Fibroblast of pulmonary artery (primary cell): ENCODE measurements around the gene VIPR1.

Experiments used
- DNase-seq: peaks from one replicate; pipeline ENCODE4 v3.0.0-alpha.2; 2010; ENCODE audit warnings: low read depth
- H3K4me3 ChIP-seq: replicated peaks from 2 replicates; pipeline ENCODE4 v1.5.1; 2011; ENCODE audit warnings: low read depth, mild to moderate bottlenecking, control low read depth, low read length, moderate library complexity
- CTCF ChIP-seq: IDR thresholded peaks from 2 replicates; pipeline ENCODE4 v1.5.1; 2011; ENCODE audit warnings: mild to moderate bottlenecking, control low read depth, low read length, inconsistent platforms; ENCODE audit errors: missing control alignments

VIPR1 gene

GRCh38 chr3:42515391-42515916 is 13.0 kb downstream of the VIPR1 start:
- no peak for TF ChIP-seq CTCF
- DNase-seq, result no peak
- H3K4me3 ChIP-seq, result no peak overlapping the region

GRCh38 chr3:42515976-42516375 is 13.5 kb downstream of the VIPR1 start:
- no peak for TF ChIP-seq CTCF
- H3K4me3 ChIP-seq, result no peak overlapping the region
- no peak for DNase-seq

- H3K4me3 ChIP-seq, result no peak overlapping the region
- DNase-seq, result no peak
- no peak for TF ChIP-seq CTCF
These were observed 14.0 kb downstream of the VIPR1 start for GRCh38 chr3:42516443-42516842.

- no peak for DNase-seq
- H3K4me3 ChIP-seq, result no peak overlapping the region
- no peak for TF ChIP-seq CTCF
These were observed 14.7 kb downstream of the VIPR1 start for GRCh38 chr3:42517117-42517516.

- no peak for DNase-seq
- no peak overlapping the region for H3K4me3 ChIP-seq
- peak; percentile 24 for TF ChIP-seq CTCF
These were observed 16.5 kb downstream of the VIPR1 start for GRCh38 chr3:42518800-42519567.

GRCh38 chr3:42519568-42519962 is 17.1 kb downstream of the VIPR1 start:
- no peak overlapping the region for H3K4me3 ChIP-seq
- no peak for TF ChIP-seq CTCF
- DNase-seq, result no peak

- H3K4me3 ChIP-seq, result no peak overlapping the region
- no peak for TF ChIP-seq CTCF
- DNase-seq, result peak; percentile 28
These were observed 17.9 kb downstream of the VIPR1 start for GRCh38 chr3:42520336-42520735.
